ENCODE results near the gene NXT1.

NXT1 gene

DNA sequence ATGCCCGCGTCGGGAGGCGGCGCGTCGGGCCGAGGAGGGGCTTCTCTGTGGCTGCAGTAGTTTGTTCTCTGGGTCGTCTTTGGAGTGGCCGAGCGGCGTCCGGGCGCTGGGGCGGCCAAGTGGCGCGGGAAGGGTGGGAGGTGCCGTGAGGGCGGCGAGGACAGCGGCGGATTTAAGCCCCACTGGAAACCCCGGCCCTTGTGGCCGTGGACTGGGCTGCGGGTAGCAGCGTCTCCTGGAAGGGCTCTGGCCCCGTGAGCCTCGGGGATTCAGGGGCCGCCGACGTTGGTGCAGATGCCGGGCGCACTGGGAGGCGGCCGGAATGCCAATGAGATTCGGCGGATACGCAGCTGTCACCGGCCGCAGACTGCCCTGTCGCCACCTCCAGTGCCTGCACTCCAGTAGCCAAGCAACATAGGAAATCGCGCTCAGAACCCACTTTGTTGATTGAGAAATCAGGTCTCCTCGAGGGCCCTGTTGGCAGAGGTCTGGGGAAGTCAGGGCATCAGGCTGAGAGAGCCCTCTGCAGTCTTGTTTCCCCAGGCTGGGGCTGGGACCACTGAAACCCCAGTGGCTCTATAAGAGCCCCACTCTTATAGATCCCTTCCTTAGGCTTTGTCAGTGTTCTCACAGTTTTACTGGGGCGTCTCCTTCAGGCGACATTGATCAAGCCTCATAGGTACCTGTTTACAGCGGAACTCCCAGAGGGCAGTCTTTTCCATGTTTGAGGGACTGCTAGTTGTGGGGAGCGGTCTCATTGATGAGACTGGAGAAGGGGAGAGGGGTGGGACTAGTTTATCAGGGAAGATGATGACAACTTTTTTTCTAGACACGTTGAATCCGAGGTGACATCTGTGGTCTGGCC is 12.0 kb downstream of the NXT1 start:
- TF ChIP-seq, protein P1, sequence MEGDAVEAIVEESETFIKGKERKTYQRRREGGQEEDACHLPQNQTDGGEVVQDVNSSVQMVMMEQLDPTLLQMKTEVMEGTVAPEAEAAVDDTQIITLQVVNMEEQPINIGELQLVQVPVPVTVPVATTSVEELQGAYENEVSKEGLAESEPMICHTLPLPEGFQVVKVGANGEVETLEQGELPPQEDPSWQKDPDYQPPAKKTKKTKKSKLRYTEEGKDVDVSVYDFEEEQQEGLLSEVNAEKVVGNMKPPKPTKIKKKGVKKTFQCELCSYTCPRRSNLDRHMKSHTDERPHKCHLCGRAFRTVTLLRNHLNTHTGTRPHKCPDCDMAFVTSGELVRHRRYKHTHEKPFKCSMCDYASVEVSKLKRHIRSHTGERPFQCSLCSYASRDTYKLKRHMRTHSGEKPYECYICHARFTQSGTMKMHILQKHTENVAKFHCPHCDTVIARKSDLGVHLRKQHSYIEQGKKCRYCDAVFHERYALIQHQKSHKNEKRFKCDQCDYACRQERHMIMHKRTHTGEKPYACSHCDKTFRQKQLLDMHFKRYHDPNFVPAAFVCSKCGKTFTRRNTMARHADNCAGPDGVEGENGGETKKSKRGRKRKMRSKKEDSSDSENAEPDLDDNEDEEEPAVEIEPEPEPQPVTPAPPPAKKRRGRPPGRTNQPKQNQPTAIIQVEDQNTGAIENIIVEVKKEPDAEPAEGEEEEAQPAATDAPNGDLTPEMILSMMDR (IDR thresholded peaks at IDR 0.05; ENCODE audit: control insufficient read depth, extremely low read depth, insufficient read depth): no peak
- H3K4me3 ChIP-seq (ENCODE audit: low read depth, low read length): peak overlapping the region; percentile 83
- no peak for DNase-seq (ENCODE audit: low read depth)

DNA sequence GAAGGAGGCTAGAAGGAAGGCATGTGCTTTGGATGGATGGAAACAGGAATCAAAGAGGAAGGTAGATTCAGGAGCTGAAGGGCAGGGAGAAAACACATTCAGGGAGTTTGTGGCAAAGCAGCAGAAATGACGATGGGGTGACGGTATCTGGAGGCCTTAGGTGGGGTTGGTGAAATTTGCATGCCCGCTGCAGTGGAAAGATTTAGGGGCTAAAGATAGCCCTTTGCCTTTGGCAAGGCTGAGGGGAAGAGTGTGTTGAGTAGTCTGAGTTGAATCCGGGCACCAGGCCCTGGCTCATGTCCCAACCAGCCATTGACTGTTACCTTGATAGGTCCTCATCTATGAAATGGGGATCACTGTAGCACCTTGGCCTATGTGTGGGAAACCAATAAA is 12.7 kb downstream of the NXT1 start:
- TF ChIP-seq, protein P1 (IDR thresholded peaks at IDR 0.05; ENCODE audit: control insufficient read depth, extremely low read depth, insufficient read depth): no peak
- no peak for DNase-seq (ENCODE audit: low read depth)
- H3K4me3 ChIP-seq (ENCODE audit: low read depth, low read length): peak overlapping the region; percentile 83

DNA sequence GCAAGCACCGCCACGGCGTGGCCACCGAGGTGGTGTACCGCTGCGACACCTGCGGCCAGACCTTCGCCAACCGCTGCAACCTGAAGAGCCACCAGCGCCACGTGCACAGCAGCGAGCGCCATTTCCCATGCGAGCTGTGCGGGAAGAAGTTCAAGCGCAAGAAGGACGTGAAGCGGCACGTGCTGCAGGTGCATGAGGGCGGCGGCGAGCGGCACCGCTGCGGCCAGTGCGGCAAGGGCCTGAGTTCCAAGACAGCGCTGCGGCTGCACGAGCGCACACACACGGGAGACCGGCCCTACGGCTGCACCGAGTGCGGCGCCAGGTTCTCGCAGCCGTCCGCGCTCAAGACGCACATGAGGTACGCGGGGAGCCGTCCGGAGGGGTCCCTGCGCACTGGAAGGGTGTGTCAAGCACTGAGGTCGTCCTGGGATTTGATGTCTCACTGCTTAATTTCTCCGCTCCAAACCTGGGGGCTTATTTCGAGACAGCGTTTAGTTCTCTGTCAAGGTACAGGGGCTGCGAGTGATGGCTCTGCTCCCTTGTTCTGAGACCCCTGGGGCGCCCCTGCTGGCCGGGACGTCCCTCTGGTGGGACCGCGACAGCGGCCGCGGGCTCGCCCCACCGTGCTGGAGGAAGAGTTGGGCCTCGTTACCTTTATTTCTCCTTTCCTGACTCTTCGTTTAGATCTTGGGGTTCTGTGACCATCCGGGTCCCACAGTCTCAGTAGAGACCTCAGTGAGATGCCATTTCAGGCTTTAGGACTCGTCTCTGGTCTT is 15.0 kb downstream of the NXT1 start:
- no peak overlapping the region for H3K4me3 ChIP-seq (ENCODE audit: low read depth, low read length)
- TF ChIP-seq, protein P1 (IDR thresholded peaks at IDR 0.05; ENCODE audit: control insufficient read depth, extremely low read depth, insufficient read depth): no peak
- no peak for DNase-seq (ENCODE audit: low read depth)

DNA sequence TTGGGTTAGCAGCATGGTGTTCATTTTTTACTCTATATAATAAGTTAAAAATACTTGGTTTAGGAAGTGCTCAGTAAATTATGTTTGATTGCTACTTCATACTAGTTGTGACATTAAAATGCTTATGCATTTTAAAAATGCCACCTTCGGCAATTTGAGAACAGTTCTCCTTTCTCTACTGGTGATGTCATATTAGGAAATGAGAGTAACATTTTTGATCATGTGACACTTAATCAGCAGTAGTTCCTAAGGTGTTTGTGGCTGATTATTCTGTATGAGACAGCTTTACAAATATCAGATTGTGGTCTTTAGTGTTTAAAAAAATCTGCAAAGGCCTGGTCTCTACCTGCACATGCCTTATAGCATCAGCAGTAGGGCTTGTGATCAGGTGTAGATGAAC is 15.8 kb downstream of the NXT1 start:
- TF ChIP-seq, protein P1 (IDR thresholded peaks at IDR 0.05; ENCODE audit: control insufficient read depth, extremely low read depth, insufficient read depth): no peak
- no peak for DNase-seq (ENCODE audit: low read depth)
- H3K4me3 ChIP-seq (ENCODE audit: low read depth, low read length): no peak overlapping the region

DNA sequence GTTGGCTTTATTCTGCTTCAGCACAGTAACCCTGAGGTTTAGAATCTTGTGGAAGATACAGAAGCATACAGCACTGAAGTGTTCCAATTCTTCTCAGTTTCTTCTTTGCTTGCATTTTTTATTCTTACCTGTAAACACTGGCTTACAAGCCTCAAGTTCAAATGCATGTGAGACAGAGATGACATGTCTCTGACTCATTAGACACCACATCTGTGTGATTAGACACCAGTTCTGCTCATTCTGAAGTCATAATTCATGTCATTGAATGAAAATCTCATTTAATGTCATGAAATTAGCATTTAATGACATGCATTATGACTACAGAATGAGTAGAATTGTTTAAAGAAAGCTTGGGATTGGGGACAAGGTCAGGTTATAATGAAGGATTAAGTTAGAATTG is 17.2 kb downstream of the NXT1 start:
- no peak overlapping the region for H3K4me3 ChIP-seq (ENCODE audit: low read depth, low read length)
- DNase-seq (ENCODE audit: low read depth): no peak
- TF ChIP-seq, protein P1 (IDR thresholded peaks at IDR 0.05; ENCODE audit: control insufficient read depth, extremely low read depth, insufficient read depth): no peak

DNA sequence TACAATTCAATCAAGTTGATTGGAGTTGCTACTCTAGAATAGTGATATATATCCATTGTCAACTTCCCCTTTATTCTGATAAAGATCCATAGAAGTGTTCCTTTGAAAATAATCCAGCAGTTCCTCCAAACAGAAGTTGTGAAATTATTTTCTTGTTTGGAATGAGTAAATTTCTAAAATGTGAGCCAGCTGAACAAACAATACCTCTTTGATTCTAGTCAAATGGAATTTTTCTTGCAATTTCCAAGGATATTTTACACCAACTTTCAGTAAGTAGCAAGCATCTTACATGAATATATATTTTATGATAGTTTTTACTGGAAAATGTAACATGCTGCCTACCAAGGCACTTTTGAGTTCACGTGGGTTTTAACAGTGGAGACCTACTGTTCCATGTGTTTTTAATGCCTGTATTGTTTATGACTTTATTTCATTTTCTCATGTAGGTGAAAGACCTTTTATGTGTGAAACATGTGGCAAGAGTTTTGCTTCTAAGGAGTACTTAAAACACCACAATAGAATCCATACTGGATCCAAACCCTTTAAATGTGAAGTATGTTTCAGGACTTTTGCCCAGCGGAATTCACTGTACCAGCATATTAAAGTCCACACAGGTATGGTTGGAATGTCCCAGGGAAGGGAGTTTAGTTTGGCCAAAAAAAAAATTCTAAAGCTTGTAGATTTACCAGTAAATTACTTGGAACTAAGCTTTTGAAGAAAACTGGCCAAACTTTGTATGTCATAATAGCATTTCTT is 17.9 kb downstream of the NXT1 start:
- H3K4me3 ChIP-seq (ENCODE audit: low read depth, low read length): no peak overlapping the region
- TF ChIP-seq, protein P1 (IDR thresholded peaks at IDR 0.05; ENCODE audit: control insufficient read depth, extremely low read depth, insufficient read depth): no peak
- no peak for DNase-seq (ENCODE audit: low read depth)

Measured in LNCaP clone FGC (cell line).